NCI-H446 (cell line): ENCODE results near the gene NDE1.
A peak's percentile ranks its signal among the peaks of the same experiment; 100 is the strongest.
"Not testable (repeated sequence)": the region's sequence is repeated elsewhere in the genome, so short reads cannot be mapped to it uniquely, and the experiment has no call there.

Experiments
- DNase-seq, 2 experiments: peaks; one replicate each; lab custom pipeline; 2025; lab: John Stamatoyannopoulos, UW

NDE1 gene

DNA sequence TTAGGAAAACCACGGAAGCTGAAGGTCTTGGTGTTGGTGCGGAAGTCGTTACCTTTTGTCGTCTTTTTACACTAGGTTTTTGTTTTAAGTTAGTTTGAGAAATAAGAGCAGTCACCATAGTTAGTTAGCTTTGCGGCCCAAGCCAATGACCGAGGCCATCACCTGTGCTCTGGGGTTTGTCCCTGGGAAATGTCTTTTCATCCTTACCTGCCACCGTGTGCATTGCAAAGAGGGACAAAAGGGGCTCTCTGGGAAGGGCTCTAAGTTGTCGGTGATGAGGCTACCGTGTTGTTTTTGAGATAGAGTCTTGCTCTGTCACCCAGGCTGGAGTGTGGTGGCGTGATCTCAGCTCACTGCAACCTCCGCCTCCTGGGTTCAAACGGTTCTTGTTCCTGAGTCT is 49.8 kb downstream of the NDE1 start:
- DNase-seq = no peak

DNA sequence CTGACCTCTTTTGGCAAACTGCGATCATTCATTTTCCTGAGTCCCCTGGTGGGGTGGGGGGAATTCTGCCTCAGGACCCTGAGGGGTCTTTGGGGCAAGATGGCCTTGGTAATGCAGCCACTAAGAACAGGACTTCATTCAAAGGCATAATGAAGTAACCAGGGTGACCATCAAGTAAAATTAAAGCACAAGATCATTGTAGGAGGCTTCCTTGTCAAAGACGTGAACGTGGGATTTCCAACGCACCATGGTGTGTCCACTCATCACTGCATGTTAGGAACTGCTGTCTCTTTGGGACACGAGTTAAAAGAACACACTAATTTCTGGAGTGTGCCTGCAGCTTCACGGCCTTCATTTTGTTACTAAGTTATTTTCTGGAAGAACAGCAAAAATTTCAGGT is 51.3 kb downstream of the NDE1 start:
- no peak for DNase-seq

DNA sequence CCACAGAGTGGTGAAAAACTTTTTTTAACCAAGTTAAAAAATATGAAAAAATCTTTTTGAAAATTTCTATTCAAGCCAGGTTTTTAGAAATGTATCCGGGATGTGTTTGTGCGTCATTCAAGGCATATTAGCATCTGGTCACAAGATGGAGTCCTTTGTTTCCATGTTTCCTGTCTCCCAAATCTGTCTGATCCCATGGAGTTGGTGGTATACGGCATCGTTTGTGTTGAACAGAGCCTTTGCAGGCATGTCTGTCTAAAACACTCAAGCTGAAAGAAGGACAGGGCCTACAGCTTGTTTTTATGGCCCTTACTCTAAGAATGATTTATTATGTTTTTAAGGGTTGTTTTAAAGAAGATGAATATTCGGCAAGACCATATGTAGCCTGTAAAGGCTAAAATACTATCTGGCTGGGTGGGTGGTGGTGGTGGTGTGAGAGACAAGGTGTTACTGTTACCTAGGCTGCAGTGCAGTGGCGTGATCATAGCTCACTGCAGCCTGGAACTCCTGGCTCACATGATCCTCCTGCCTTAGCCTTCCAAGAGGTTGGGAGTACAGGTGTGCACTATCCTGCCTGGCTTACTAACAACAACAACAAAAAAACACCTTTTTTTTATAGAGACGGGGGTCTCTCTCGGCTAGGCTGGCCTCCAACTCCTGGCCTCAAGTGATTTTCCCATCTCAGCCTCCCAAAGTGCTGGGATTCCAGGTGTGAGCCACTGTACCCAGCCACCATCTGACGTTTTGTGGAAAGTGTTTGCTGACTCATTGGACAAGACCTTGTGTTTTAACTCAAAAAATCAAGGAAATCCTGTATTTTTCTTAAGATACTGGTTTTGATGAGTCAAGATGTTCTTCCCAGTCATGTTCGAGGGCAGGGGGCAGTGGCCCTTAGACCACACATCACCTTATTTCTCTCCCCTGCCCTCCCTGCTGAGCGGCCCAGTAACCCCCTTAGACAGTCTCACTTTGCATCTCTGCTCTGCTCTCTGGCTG is 52.2 kb downstream of the NDE1 start:
- no peak for DNase-seq

DNA sequence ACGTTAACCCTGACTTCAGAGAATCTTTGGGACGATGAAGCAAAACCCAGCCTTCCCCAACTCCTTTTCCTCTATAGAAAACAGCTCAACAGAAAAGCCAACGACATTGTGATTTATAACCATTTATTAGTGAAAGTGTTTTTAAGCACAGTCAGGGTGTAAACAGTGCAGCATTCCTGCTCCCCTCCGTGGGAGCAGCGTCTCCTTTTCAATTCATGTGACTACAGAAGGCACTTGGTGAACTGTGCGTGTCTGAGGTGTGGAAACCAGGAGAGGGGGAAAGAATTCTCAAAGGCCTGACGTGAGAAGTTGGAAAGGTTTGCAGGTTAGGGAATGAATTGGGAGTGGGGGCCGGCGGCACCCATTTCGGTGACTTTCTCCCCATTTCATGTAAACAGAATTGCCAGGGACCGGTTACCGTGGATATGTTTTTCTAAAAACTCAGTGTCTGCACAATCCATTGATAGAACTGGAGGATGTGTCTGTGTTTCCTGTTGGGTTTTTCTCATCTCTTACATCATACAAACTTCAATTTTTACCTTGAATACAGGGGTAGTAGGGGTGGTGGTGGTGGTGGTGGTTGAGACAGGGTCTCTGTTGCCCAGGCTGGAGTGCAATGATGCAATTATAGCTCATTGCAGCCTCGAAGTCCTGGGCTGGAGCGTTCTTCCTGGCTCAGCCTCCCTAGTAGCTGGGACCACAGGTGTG is 53.1 kb downstream of the NDE1 start:
- no peak for DNase-seq

DNA sequence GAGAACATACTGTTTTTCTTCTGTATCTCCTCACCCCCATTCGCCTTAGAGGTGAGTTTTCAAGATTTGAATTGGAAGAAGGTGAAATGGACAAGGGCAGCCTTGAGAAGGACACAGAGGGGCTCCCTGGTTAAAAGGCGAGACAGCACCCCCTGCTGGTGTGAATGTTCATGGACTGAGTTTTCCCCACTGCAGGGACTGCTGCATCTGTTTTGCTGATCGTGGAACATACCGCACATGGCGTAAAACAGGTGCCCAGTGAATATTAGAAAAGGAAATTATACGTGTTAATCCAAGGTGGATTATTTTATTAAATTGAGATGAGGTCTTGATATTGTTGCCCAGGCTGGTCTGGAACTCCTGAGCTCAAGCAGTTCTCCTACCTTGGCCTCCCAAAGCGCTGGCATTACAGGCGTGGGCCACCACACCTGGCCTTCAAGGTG is 54.5 kb downstream of the NDE1 start:
- DNase-seq = peak; percentile 9 to 57

DNA sequence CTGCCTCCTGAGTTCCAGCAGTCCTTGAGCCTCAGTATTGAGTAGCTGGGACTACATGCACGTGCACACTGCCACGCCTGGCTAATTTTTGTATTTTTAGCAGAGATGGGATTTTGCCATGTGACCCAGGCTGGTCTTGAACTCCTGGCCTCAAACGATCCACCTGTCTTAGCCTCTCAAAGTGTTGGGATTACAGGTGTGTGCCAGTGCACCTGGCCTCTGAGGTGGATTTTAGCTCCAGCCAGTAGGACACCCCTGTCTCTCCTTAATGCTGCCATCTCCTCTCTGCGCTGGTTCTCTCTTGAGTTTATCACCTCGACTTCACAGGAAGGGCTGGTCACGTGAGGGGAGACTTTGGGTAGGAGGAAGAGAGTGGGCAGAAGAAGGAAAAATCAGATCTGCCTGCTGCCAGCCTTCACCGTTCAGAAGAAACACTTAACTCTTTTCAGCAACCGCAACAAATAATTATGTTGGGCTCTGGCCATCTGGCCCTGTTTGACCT is 55.1 kb downstream of the NDE1 start:
- no peak for DNase-seq

DNA sequence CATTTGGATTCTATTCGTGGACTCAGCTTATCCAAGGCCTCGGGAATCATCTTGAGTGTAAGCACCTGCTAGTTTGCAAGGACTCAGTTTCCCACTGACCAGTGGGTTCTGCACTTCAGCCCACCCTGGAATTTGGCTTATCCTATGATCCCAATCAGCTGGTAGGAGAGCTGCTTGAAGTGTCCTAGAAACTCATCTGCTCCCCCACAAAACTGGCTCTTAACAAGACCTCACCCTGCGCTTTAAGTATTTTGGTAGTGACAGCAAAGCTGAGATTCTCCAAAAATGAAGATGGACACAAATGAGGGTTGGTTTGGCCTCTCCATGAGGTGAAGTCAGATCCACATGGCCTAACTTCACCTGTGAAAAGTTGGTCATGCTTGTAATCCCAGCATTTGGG is 57.3 kb downstream of the NDE1 start:
- DNase-seq = no peak

DNA sequence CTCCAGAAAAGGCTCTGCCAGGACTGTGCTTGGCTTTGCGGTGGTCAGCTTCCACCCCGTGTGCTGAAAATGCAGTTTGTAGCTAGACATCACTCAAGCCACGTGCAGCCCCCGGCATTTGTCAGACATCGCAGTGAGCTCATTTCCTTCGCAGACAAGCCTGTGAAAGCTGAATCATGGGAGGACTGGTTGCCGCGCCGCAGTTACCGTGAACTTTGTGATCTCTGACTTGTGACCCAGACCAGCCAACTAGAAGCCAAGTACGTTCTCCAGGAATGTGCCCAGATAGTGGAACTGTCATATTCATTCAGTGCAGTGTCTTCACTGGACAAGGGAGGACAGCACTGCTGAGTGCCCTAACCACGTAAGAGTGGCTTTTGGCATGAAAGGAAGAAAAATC is 58.1 kb downstream of the NDE1 start:
- DNase-seq = no peak

DNA sequence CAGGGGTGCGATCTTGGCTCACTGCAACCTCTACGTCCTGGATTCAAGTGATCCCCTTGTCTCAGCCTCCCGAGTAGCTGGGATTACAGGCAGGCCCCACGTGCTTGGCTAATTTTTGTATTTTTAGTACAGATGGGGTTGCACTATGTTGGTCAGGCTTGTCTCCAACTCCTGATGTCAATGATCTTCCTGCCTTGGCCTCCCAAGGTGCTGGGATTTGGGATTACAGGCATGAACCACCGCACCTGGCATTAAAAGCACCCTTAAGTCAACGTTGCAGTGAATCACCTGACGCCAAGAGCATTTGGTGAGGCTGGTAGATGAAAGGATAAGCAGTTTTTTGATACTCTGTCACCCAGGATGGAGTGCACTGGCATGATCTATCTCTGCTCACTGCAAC is 59.0 kb downstream of the NDE1 start:
- DNase-seq = no peak

DNA sequence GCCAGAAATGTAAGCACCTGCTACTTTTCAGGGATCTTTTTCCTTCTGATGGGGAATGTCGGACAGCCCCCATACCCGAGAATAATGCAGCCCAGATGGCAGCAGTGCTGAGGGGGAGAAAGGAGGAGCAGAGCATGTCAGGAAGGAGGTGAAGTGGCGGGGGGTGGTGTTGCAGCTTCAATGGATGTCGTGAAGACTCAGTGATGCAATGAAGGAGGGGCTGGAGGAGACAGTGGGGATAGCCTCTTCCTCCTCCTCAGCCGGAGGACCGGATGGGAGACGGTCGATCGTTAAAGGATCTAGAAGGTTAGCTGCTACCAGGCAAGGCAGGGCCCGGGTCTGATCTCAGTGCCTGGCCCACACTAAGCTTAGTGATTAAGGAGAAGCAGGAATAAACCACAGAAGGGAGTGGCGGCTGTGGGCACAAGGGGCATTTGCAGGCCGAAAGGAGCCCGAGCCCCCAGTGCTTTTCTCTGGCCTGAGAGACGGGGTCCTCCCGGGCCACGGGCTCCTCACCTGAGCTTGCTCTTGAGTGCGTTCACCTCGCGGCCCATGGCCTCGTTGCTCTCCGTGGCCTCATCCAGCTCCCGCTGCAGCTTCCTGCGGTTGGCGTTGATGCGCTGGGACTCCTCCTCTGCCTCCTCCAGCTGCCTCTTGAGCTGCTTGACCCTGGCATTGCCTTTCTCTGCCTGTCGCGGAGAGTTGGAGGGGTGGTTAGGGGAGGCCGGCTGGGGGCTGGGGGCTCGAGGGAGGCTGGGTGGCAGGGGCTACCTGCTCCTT is 64.5 kb downstream of the NDE1 start:
- no peak for DNase-seq

DNA sequence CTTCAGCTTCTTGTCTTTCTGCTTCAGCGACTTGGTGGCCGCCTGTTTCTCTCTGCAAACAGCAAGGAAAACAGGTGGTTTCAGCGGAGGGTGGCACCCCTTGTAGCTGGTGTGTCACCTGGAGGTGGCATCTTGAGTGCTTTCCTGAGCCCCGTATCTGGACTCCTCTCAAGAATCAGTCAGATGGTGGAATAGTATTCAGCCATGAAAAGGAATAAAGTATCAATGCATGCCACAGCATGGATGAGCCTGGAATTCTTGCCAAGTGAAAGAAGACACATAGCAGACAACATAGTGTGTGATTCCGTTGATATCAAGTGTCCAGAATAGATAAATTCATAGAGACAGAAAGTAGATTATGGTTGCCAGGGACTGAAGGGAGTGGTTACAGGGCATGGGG is 65.2 kb downstream of the NDE1 start:
- no peak for DNase-seq

DNA sequence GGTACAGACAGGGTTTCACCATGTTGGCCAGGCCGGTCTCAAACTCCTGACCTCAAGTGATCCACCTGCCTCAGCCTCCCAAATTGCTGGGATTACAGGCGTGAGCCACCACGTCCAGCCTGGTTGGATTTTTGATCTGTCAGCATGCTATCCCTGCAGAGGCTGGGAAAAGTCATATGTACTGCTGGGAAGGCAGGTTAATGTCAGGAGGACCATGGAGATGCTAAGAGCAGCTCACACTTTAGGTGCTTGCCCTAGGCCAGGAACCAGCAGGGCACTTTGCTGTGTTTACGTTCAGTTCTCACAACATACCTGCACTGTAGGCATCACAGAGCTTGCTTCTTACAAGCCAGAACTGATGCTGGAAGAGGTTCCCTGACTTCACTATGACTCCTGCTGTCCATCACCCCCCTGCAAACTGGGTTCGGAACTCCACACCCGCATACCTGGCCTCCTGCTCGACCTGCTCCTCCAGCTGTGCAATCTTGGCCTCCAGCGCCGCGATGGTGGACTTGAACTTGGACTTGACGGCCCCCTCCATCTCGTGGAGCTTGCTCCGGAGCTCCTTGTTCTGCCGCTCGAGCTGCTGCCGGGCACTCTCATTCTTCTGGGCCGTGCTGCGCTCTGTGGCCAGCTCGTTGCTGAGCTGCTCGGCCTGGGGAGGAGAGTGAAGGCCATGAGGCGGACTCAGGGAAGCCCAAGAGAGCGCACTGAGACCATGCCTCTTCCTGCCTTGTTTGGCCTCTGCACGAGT is 66.8 kb downstream of the NDE1 start:
- DNase-seq = no peak

DNA sequence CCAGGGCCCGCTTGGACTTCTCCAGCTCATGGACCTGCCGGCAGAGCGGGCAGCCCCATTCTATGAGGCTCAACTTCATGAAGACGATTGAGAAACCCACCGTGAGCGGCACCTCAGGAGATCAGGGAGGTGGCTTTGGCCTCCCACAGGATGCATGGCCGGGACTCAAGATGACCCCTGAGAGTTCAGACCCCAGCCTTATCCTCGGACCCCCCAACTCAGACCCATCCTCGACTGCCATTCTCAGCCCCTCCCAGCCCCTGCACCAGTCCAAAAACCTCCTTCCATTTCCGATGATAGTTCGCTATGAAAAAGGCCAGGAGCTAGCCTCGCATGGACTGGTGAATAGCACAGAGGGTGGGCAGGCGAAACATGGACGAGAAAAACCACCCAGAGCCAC is 71.0 kb downstream of the NDE1 start:
- DNase-seq = no peak

DNA sequence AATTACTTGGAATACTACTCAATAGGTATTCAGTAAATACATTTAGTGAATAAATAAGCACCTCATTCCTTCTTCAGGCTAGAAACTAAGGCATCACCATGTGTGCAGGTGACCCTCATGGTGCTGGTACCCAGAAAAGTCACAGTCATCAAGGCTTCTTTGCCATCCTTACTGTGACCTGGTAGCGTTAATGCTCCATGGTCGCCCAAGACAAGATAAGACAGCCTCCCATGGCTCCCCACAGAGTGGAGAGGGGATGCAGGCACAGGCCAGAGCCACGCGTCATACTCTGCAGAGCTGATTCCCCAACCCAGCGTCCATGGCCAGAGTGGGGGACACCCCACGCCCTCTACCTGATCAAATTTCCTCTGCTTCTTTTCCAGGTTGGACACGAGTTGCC is 73.8 kb downstream of the NDE1 start:
- DNase-seq = no peak

DNA sequence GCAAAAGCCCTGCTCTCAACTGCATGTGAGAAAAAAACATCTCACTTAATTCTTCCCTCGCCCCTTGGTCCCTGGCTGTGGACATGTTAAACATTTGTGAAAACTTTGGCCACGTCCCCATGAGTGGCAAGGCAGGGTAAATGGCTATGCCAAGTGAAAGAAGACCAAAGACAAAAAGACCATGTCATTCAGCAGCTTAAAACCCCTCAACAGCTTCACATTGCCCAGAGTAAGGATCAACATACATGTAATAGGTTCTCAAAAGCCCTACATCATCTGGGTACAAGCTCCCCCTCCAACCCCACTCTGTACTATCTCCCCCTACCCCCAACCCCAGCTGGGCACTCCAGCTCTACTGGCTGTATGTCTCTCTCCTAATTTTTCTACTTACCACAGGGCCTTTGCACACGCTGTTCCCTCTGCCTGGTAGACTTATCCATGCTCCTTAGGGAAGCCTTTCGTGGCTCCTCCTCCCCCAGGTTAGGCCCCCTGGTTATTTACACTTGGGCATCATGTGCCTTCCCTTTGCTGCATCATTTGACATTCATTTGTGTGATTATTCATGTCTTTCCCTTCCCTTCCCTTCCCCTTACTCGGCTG is 75.7 kb downstream of the NDE1 start:
- no peak for DNase-seq

DNA sequence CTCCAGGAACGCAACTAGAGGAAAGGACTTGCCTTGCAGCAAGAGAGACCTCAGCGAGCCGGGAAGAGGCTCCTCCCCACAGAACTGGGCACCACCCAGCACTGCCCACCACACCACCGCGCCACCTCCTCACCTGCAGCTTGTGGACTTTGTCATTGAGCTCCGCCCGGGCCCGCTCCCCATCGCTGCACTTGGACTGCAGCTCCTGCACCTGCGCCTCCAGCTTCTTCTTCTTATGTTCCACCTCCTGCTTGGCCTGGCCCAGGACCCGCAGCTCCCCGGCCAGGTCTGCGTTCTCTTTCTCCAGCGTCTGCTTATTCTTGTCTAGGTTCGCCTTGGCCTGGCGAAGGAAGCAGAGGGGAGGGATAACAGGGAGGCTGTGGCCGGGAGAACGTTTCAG is 76.7 kb downstream of the NDE1 start:
- DNase-seq = no peak

DNA sequence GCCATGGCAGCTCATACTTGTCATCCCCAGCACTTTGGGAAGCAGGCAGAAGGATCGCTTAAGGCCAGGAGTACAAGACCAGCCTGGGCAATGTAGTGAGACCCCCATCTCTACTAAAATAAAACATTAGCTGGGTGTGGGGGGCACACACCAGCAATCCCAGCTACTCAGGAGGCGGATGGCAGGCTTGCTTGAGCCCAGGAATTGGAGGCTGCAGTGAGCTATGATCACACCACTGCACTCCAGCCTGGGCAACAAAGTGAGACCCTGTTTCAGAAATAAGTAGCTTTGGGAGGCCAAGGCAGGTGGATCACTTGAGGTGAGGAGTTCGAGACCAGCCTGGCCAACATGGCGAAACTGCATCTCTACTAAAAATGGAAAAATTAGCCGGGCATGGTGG is 77.7 kb downstream of the NDE1 start:
- DNase-seq = not testable (repeated sequence)

DNA sequence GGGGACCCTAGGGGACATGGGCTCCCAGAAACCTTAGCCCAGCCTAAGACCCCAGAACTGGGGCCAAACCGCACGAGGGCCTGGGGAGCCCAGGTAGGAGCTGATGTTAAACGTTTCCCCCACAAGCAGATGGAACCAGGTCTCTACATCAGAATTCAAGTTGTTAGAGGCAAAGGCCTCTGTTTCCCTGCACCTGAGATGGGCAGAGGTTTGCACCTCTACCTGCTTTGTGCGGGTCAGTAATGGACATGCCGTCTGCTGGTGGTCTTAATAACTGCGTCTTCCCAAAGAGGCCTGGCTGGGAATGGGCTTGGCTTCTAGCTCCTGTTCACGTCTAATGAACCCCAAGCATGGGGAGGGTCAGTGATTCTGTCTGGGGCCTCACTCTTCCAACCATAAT is 79.1 kb downstream of the NDE1 start:
- DNase-seq = no peak

DNA sequence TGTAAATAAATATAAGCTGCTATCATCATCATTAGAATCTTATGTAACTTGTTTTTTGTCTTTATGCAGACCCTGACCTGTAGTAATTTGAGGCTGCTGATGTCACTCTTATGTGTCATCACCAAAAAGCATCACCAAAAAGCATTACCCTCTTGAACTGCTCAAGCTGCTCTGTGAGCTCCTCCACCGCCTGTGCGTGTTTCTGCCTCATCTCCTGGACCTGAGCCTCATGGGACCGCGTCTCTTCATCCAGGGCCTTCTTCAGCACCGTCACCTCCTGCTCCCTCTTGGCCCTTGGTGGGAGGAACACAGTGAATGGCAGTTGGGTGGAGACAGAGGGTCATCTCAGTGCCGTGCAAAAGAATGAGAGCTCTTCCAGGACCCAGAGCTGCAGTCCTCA is 82.4 kb downstream of the NDE1 start:
- DNase-seq = no peak

DNA sequence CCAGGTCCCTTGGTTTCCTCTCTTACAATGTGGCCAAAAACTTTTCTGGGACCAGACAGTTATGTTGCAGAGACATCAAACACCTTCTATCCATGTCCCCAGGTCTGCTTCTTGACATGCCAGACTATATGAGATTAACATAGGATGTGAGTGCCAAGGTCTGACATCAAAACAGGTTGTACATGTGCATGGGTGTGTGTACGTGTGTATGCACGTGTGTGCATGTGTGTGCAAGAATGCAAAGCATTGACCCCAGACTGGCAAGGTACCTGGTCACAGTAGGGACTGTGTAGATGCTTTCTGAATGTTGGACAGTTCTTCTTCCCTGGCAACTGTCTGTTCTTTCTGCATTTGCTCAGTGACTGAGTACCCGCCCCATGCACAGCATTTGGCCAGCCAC is 85.6 kb downstream of the NDE1 start:
- DNase-seq = no peak

DNA sequence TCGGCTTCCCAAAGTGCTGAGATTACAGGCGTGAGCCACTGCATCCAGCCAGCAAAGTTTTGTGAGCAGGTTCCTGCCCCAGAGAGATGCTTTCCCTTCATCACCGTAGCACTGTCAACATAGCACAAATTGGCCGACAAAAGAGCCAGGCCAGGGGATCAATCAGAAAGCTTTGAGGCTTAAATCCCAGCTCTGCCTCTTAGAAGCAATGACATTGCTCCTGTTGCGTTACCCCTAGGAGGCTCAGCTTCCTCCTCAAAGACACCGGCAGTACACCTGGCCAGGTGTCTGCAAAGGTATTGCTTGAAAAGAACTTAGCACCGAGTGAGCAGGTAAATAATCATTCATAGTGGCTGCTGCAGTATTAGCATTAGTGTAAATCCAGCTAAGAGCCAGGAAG is 86.5 kb downstream of the NDE1 start:
- no peak for DNase-seq
